DOHH2 (cell line): ENCODE results near the gene ACTN3.

Experiments used
- H3F3A ChIP-seq: fragments of 200-600 bp; sonication (generic), shearing (Covaris generic); 2 replicates; pipeline ENCODE4 v1.6.0; 2016; ENCODE audit warnings: antibody characterized with exemption, mild to moderate bottlenecking; ENCODE audit not compliant: control insufficient read depth, insufficient read depth
- H3K27ac ChIP-seq: fragments of 200-600 bp; sonication (generic); 2 replicates; pipeline ENCODE4 v1.5.1; 2014; ENCODE audit warnings: low read depth, mild to moderate bottlenecking, low read length, moderate library complexity
- H3K27me3 ChIP-seq: fragments of 200-600 bp; sonication (generic); 2 replicates; pipeline ENCODE4 v1.6.1; 2014; ENCODE audit warnings: mild to moderate bottlenecking, low read length, mixed read lengths; ENCODE audit not compliant: control insufficient read depth
- H3K36me3 ChIP-seq: fragments of 200-600 bp; sonication (generic); 2 replicates; pipeline ENCODE4 v1.6.1; 2014; ENCODE audit warnings: mild to moderate bottlenecking, low read length, moderate library complexity, mixed read lengths; ENCODE audit not compliant: control insufficient read depth
- H3K4me1 ChIP-seq: fragments of 200-600 bp; sonication (generic); 2 replicates; pipeline ENCODE4 v1.6.1; 2014; ENCODE audit warnings: mild to moderate bottlenecking, low read length, mixed read lengths; ENCODE audit not compliant: control insufficient read depth
- H3K4me2 ChIP-seq: fragments of 200-600 bp; sonication (generic); 2 replicates; pipeline ENCODE4 v1.6.0; 2014; ENCODE audit warnings: mild to moderate bottlenecking, low read length, moderate library complexity
- H3K4me3 ChIP-seq: fragments of 200-600 bp; sonication (generic); 2 replicates; pipeline ENCODE4 v1.5.1; 2014; ENCODE audit warnings: mild to moderate bottlenecking, low read length, mixed read lengths
- H3K79me2 ChIP-seq: fragments of 200-600 bp; sonication (generic); 2 replicates; pipeline ENCODE4 v1.6.1; 2014; ENCODE audit warnings: mild to moderate bottlenecking, low read length, mixed read lengths; ENCODE audit not compliant: control insufficient read depth
- H3K9me2 ChIP-seq: fragments of 200-600 bp; sonication (generic); replicated peaks from 2 replicates; pipeline ENCODE4 v1.6.1; 2014; ENCODE audit warnings: mild to moderate bottlenecking, low read length, mixed read lengths; ENCODE audit not compliant: control insufficient read depth
- H3K9me3 ChIP-seq: fragments of 200-600 bp; sonication (generic); 2 replicates; pipeline ENCODE4 v1.6.1; 2014; ENCODE audit warnings: antibody characterized with exemption, low read length, mixed read lengths; ENCODE audit not compliant: control insufficient read depth, insufficient read depth
- H4K20me1 ChIP-seq: fragments of 200-600 bp; sonication (generic); 2 replicates; pipeline ENCODE4 v1.6.0; 2014; ENCODE audit warnings: low read depth, mild to moderate bottlenecking, antibody characterized with exemption, low read length, moderate library complexity; ENCODE audit not compliant: control insufficient read depth, insufficient read depth
- CTCF ChIP-seq: fragments of 200-600 bp; sonication (generic); IDR thresholded peaks from one replicate; pipeline ENCODE4 v1.5.1; 2014; ENCODE audit warnings: antibody characterized with exemption, mild to moderate bottlenecking, low read depth, low read length; ENCODE audit not compliant: poor library complexity, severe bottlenecking
- EZH2phosphoT487 ChIP-seq: fragments of 200-600 bp; sonication (generic); IDR thresholded peaks from 2 replicates; pipeline ENCODE4 v1.6.1; 2017; ENCODE audit warnings: borderline replicate concordance, mild to moderate bottlenecking, antibody characterized with exemption, low read length, moderate library complexity, mixed read lengths

Gene ACTN3

GRCh38 chr11:66589996-66590675 lies 43.4 kb downstream of the ACTN3 start:
- Histone ChIP-seq H3K9me3 (no peaks in the 10 kb centered on the region), H3F3A (no peaks in the 10 kb centered on the region), H3K9me2 (no peaks in the 10 kb centered on the region), H3K27ac (no peak overlapping the region), H3K4me3 (no peak overlapping the region), H3K4me2 (no peak overlapping the region), H3K4me1 (peaks cover 19% of the 10 kb centered on the region), H3K79me2 (peaks cover 14% of the 10 kb centered on the region), H3K36me3 (no peaks in the 10 kb centered on the region), H3K27me3 (0 out of 2 replicates have a peak, but pooled peaks cover 7% of the 10 kb centered on the region), H4K20me1 (no peaks in the 10 kb centered on the region)
- TF ChIP-seq CTCF (no peak), EZH2phosphoT487 (no peak)

GRCh38 chr11:66591175-66591574 lies 44.5 kb downstream of the ACTN3 start:
- H3K27ac ChIP-seq = no peak overlapping the region
- no peaks in the 10 kb centered on the region for H3K9me2 ChIP-seq
- H3K4me1 ChIP-seq = peaks cover 27% of the 10 kb centered on the region
- no peaks in the 10 kb centered on the region for H3K36me3 ChIP-seq
- TF ChIP-seq EZH2phosphoT487 (no peak), CTCF (no peak)
- no peaks in the 10 kb centered on the region for H4K20me1 ChIP-seq
- no peaks in the 10 kb centered on the region for H3K9me3 ChIP-seq
- 0 out of 2 replicates have a peak, but pooled peaks cover 5% of the 10 kb centered on the region for H3K27me3 ChIP-seq
- no peaks in the 10 kb centered on the region for H3F3A ChIP-seq
- no peak overlapping the region for H3K4me3 ChIP-seq
- no peak overlapping the region for H3K4me2 ChIP-seq
- peaks cover 20% of the 10 kb centered on the region for H3K79me2 ChIP-seq

- no peaks in the 10 kb centered on the region for H3K9me2 ChIP-seq
- H4K20me1 ChIP-seq = no peaks in the 10 kb centered on the region
- peak within 1 kb of the TSS; percentile 99 for H3K4me2 ChIP-seq
- no peaks in the 10 kb centered on the region for H3K9me3 ChIP-seq
- H3K36me3 ChIP-seq = no peaks in the 10 kb centered on the region
- peaks cover 20% of the 10 kb centered on the region for H3K79me2 ChIP-seq
- peak within 1 kb of the TSS; percentile 99 for H3K4me3 ChIP-seq
- H3K27ac ChIP-seq = peak within 1 kb of the TSS; percentile 35; the same call in 1 of the 2 replicates
- H3F3A ChIP-seq = no peaks in the 10 kb centered on the region
- 0 out of 2 replicates have a peak, but pooled peaks cover 4% of the 10 kb centered on the region for H3K27me3 ChIP-seq
- peaks cover 27% of the 10 kb centered on the region for H3K4me1 ChIP-seq
- peak; percentile 84 for TF ChIP-seq CTCF
- no peak for TF ChIP-seq EZH2phosphoT487
Observed at GRCh38 chr11:66592457-66593302, 46.0 kb downstream of the ACTN3 start, which contains the start of the genes CCDC87 and CCS. CCDC87 (minus strand) TSS chr11:66593063; CDS start chr11:66593015, 48 bp downstream. CCS (plus strand) TSS chr11:66593185; CDS start chr11:66593262, 77 bp downstream.
